Effector memory CD8-positive, alpha-beta T cell (primary cell): Measurements from ENCODE around the gene TSPAN5.

ENCODE experiments used
- ATAC-seq: fragments of 150-1000 bp; cut with Tn5 transposase; replicated peaks from 2 replicates; pipeline ENCODE4 v1.10.0; 2021; ENCODE audit warnings: mild to moderate bottlenecking, moderate library complexity
- DNase-seq, 3 experiments: peaks; one replicate each; pipeline ENCODE4 v3.0.0; 2021
- H3K27ac Mint-ChIP-seq, 2 donors: one replicate each; pipeline ENCODE4 v1.8.0; 2022; ENCODE audit warnings: mild to moderate bottlenecking in 2 of 2, mixed read lengths in 2 of 2, moderate library complexity in 2 of 2
- H3K27me3 Mint-ChIP-seq, 2 donors: one replicate each; pipeline ENCODE4 v1.8.0; 2022; ENCODE audit warnings: mixed read lengths in 2 of 2
- H3K36me3 Mint-ChIP-seq: one replicate; pipeline ENCODE4 v1.8.0; 2022; ENCODE audit warnings: mild to moderate bottlenecking, moderate library complexity, mixed read lengths; ENCODE audit not compliant: insufficient read depth
- H3K4me1 Mint-ChIP-seq, 2 donors: one replicate each; pipeline ENCODE4 v1.8.0; 2022; ENCODE audit warnings: low read depth in 2 of 2, mixed read lengths in 2 of 2
- H3K4me3 Mint-ChIP-seq, 2 donors: one replicate each; pipeline ENCODE4 v1.8.0; 2022; ENCODE audit warnings: mild to moderate bottlenecking in 2 of 2, mixed read lengths in 2 of 2, moderate library complexity in 2 of 2
- H3K9me3 Mint-ChIP-seq, 2 donors: one replicate each; pipeline ENCODE4 v1.8.0; 2022; ENCODE audit warnings: mixed read lengths in 2 of 2

TSPAN5 gene

GRCh38 chr4:98527534-98528269 is 130.7 kb downstream of the TSPAN5 start:
- ATAC-seq (no peak), DNase-seq (no peak)
- no peaks in the 10 kb centered on the region for H3K27me3 Mint-ChIP-seq
- H3K27ac Mint-ChIP-seq = peak overlapping the region in 1 of 2 donors; percentile 7
- H3K4me3 Mint-ChIP-seq = no peak overlapping the region
- H3K36me3 Mint-ChIP-seq = no peaks in the 10 kb centered on the region
- H3K4me1 Mint-ChIP-seq = peaks cover 18 to 38% of the 10 kb centered on the region in 2 donors
- H3K9me3 Mint-ChIP-seq = peaks cover 0 to 2% of the 10 kb centered on the region in 2 donors

DNA sequence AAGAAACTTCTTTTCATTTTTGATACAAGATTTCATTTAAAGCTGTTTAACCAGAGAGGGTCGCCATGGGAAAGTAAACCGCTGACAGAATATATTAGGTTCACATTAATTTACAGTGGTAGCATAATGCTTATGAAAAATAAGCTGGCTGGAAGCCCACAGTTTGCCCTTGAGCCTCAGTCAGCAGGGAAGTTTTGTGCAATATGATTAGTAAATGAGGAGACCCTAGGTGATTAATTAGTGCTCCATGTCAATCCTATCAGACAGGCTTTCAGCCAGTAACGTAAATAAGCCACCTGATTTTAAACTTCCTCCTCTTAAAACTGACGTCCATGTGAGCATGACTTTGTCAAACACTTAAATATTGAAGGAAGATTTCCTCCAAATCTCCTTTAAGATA is 134.2 kb downstream of the TSPAN5 start:
- Mint-ChIP-seq H3K27ac (no peak overlapping the region), H3K36me3 (no peaks in the 10 kb centered on the region), H3K9me3 (no peaks in the 10 kb centered on the region), H3K4me1 (peaks cover 20 to 42% of the 10 kb centered on the region in 2 donors), H3K27me3 (no peaks in the 10 kb centered on the region), H3K4me3 (no peak overlapping the region)
- ATAC-seq (no peak), DNase-seq (no peak)

DNA sequence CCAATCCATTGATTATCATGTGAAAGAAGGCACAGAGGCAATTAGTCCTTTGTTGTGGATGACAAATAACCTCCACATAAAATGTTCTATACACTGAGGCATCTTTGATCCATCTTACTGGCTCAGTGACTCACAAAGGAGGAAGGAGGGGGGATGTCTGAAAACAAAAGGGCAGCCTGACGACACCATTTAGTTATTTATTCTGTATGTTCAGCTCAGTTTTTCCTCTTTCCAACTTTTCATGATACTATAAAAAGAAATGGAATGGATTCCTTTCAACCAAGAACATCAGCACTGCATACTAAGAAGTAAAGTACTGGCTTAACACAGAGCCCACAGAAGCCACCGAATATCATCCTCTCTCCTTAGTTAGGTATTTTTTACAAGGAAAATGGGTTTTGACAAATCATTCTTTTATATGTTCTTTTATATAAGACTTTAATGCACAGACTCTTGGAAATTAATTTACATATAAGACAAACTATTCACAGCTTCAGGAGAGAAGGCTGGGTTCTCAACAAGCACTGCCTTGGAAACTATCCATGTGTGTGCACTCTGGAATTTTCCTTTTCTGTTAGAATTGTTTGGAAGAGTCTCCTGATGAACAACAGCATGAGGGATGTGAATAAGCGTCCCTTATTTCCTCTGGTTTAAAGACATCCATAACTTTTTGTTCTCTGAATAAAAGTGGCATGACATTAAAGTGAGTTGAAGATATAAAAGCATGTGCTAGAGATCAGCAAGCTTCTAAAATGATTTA is 135.6 kb downstream of the TSPAN5 start:
- Mint-ChIP-seq H3K4me1 (peaks cover 22 to 38% of the 10 kb centered on the region in 2 donors), H3K27ac (peak overlapping the region in 1 of 2 donors; percentile 45), H3K27me3 (no peaks in the 10 kb centered on the region), H3K4me3 (no peak overlapping the region), H3K9me3 (no peaks in the 10 kb centered on the region), H3K36me3 (no peaks in the 10 kb centered on the region)
- DNase-seq (no peak), ATAC-seq (no peak)

DNA sequence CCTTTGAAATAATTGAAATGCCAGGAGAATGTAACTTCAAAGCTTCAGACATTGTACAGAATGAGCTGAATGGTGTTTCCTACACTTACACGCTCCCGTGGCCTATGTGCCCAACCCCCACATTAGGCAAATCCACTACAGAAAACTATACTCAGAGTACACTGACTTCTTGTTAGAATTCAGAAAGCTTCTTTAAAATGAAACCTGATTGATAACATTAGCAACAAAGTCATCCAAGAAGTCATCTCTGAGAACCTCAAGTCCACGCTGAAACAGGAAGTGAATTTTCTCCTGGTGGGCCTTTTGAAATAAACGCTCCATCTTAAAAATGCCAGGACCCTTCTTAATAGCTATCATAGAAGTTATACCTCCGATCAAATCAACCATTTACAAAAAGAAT is 136.3 kb downstream of the TSPAN5 start:
- H3K4me3 Mint-ChIP-seq = no peak overlapping the region
- H3K9me3 Mint-ChIP-seq = no peaks in the 10 kb centered on the region
- H3K27ac Mint-ChIP-seq = peak overlapping the region in 1 of 2 donors; percentile 45
- H3K4me1 Mint-ChIP-seq = peaks cover 22 to 38% of the 10 kb centered on the region in 2 donors
- ATAC-seq (no peak), DNase-seq (no peak)
- H3K27me3 Mint-ChIP-seq = no peaks in the 10 kb centered on the region
- H3K36me3 Mint-ChIP-seq = no peaks in the 10 kb centered on the region

DNA sequence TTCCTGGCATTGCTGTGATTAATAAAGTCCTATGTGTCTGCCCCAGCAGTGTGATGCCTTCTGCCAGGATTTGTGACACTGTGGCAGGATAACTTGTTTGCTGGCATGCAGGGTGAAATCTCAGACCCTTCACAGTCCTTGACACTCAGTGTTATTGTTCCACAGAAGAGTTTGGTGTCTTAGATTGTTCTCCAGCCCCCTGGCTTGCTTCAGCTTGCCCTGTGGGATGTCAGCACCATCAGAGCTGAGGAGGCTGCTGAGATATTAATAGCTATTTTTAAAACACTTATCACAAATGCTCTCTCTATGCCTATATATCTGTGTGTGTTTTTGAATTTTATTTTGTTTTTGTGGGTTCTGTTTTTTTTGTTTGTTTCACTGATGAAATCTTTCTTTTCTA is 136.9 kb downstream of the TSPAN5 start:
- peaks cover 0 to 1% of the 10 kb centered on the region in 2 donors for H3K9me3 Mint-ChIP-seq
- no peak overlapping the region for H3K4me3 Mint-ChIP-seq
- DNase-seq (no peak), ATAC-seq (no peak)
- H3K36me3 Mint-ChIP-seq = no peaks in the 10 kb centered on the region
- no peaks in the 10 kb centered on the region for H3K27me3 Mint-ChIP-seq
- H3K27ac Mint-ChIP-seq = peak overlapping the region in 1 of 2 donors; percentile 45
- peaks cover 24 to 41% of the 10 kb centered on the region in 2 donors for H3K4me1 Mint-ChIP-seq

DNA sequence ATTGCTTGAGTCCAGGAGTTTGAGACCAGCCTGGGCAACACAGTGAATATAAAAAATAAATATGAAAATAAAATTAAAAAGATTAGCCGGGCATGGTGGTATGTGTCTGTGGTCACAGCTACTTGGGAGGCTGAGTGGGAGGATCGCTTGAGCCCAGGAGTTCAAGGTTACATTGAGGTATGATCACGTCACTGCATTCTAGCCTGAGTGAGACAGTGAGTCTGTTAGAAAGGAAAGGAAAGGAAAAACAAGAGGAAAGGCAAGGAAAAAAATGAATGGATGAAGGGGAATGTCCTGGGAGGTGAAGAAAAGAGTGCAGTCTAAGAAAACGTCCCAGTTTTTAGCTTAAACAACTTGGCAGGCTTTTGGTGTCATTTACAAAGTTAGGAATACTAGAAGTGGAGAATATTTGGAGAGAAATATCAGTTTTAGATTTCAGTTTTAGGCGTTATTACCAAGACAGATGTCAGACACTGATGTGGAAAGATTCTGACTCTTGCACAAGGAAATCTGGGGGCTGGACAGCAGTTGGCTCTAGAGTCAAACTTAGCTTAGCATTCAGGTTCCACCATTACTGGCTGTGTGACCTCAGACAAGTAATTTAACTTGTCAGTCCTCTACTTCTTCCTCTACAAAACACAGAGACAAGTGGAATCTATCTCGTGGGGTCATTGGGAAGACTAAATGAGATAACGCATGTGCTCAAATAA is 139.0 kb downstream of the TSPAN5 start:
- Mint-ChIP-seq H3K9me3 (peaks cover 0 to 1% of the 10 kb centered on the region in 2 donors), H3K27me3 (no peaks in the 10 kb centered on the region), H3K4me3 (no peak overlapping the region), H3K27ac (peak overlapping the region in 1 of 2 donors; percentile 1), H3K4me1 (peaks cover 37 to 58% of the 10 kb centered on the region in 2 donors), H3K36me3 (no peaks in the 10 kb centered on the region)
- ATAC-seq = no peak
- no peak for DNase-seq

DNA sequence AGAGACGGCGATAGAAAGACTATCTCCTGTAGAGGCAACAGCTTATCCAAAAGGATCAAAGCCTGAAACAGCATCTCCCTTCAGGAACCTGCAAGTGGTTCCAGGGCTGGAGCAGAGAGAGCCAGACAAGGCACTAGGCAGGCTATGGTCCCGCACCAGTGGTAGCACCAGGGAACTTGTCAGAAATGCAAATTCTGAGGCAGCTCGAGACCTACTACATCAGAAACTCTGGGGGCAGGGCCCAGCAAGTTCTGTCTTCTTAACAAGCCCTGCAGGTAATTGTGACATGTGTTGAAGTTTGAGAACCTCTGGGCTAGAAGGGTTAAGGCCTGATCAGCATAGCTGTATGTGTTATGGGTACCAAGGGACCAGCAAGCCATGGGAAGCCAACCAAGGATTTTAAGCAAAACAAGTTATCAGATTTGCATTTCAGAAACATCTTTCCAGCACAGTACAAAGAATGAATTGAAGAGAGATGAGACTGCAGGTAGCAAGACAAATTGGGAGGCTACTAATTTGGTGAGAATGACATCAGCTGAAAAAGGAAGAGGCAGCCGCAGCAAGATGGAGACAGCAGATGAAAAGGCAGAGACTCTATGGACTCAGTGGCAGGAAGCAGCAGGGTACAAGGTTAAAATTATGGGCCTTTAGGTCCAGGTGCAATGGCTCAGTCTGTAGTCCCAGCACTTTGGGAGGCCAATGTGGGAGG is 139.7 kb downstream of the TSPAN5 start:
- DNase-seq (no peak), ATAC-seq (no peak)
- Mint-ChIP-seq H3K27ac (no peak overlapping the region), H3K4me3 (no peak overlapping the region), H3K4me1 (peaks cover 34 to 54% of the 10 kb centered on the region in 2 donors), H3K36me3 (no peaks in the 10 kb centered on the region), H3K27me3 (no peaks in the 10 kb centered on the region), H3K9me3 (peaks cover 0 to 1% of the 10 kb centered on the region in 2 donors)

DNA sequence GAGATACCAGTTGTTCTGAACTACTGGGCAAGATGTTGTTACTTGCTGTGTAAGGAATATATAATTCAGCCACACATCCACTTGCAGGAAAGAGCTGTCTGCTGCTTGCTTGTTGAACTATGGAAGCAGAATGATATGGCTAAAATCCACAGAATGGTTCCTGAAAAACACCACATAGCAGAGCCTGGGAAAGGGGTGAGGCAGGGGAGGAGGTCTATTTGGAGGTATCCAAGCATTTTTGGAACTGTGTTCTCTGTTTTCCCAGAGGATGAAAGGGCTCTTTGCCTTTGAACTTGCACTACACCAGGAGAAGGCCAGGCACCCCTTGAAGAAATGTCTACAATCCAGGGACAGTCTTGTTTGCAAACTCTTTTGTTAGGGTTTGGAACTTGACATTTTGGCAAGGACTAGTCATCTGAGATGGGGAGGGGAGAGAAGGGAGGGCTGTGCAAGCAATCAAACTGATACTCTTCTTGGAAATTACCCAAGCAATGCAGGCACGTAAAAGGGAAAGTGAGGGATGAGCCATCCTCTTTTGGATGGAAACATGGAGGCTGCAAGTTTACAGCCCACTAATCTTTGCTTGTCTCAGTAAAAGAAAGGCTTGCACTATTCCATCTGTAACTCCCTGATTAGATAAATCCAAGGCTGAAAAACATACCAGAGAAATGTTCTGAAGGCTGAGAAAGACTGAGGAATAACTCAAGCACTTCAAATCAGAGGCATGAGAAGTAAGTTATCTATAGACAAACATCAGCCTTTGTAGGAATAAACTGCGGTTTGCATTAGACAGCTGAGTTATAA is 141.0 kb downstream of the TSPAN5 start:
- DNase-seq (no peak), ATAC-seq (no peak)
- H3K36me3 Mint-ChIP-seq = no peaks in the 10 kb centered on the region
- peaks cover 39 to 52% of the 10 kb centered on the region in 2 donors for H3K4me1 Mint-ChIP-seq
- H3K27ac Mint-ChIP-seq = no peak overlapping the region
- no peak overlapping the region for H3K4me3 Mint-ChIP-seq
- H3K27me3 Mint-ChIP-seq = no peaks in the 10 kb centered on the region
- peaks cover 0 to 1% of the 10 kb centered on the region in 2 donors for H3K9me3 Mint-ChIP-seq

GRCh38 chr4:98516441-98517217 is 141.8 kb downstream of the TSPAN5 start:
- Mint-ChIP-seq H3K36me3 (no peaks in the 10 kb centered on the region), H3K4me1 (peaks cover 34 to 44% of the 10 kb centered on the region in 2 donors), H3K27ac (no peak overlapping the region), H3K27me3 (no peaks in the 10 kb centered on the region), H3K9me3 (peaks cover 0 to 1% of the 10 kb centered on the region in 2 donors), H3K4me3 (no peak overlapping the region)
- DNase-seq = no peak
- ATAC-seq = no peak

- Mint-ChIP-seq H3K4me1 (peaks cover 36 to 45% of the 10 kb centered on the region in 2 donors), H3K9me3 (peaks cover 0 to 1% of the 10 kb centered on the region in 2 donors), H3K4me3 (peak overlapping the region in 1 of 2 donors; percentile 36), H3K36me3 (no peaks in the 10 kb centered on the region), H3K27me3 (no peaks in the 10 kb centered on the region), H3K27ac (no peak overlapping the region)
- DNase-seq (no peak), ATAC-seq (no peak)
These were observed 142.4 kb downstream of the TSPAN5 start for GRCh38 chr4:98516042-98516440.

DNA sequence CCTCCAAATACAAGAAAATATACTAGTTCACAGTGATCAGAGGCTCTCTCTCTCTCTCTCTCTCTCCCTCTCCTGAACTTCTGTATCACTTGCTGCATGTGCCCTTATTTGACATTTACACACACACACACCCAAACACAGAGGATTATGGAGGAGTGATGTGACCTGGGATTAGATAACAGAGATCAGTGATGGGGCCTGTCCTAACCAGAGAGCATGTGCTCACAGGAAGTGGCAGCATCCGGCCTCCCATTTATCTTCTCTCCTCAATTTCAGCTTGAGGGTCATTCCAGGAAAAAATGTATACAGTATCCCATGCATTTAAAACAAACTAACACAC is 143.0 kb downstream of the TSPAN5 start:
- ATAC-seq (no peak), DNase-seq (no peak)
- Mint-ChIP-seq H3K27me3 (no peaks in the 10 kb centered on the region), H3K27ac (peak overlapping the region in 1 of 2 donors; percentile 72), H3K9me3 (peaks cover 0 to 1% of the 10 kb centered on the region in 2 donors), H3K36me3 (no peaks in the 10 kb centered on the region), H3K4me1 (peaks cover 40 to 50% of the 10 kb centered on the region in 2 donors), H3K4me3 (no peak overlapping the region)
